ENCODE measurements around the gene GRAMD1B.

The GRAMD1B gene

GRCh38 chr11:123531325-123531724 is 101.3 kb downstream of the GRAMD1B start:
- DNase-seq: no peak

GRCh38 chr11:123532131-123532530 is 102.1 kb downstream of the GRAMD1B start:
- DNase-seq: no peak

- DNase-seq: no peak
These were observed 105.3 kb downstream of the GRAMD1B start for GRCh38 chr11:123535401-123535800.

- peak in 2 of 58 donors; percentile 12 to 27 for DNase-seq
These were observed 106.8 kb downstream of the GRAMD1B start for GRCh38 chr11:123536690-123537437.

- no peak for DNase-seq
These were observed 107.7 kb downstream of the GRAMD1B start for GRCh38 chr11:123537726-123538125.

GRCh38 chr11:123543797-123544196 is 113.7 kb downstream of the GRAMD1B start:
- DNase-seq: peak in 1 of 58 donors; percentile 21

- DNase-seq: peak in 36 of 58 donors; percentile 29 to 84 (median 49)
These were observed 114.7 kb downstream of the GRAMD1B start for GRCh38 chr11:123544631-123545375.

GRCh38 chr11:123545726-123546270 is 115.7 kb downstream of the GRAMD1B start:
- DNase-seq: no peak

GRCh38 chr11:123546515-123546914 is 116.4 kb downstream of the GRAMD1B start:
- DNase-seq: no peak

- DNase-seq: no peak
These were observed 117.1 kb downstream of the GRAMD1B start for GRCh38 chr11:123547180-123547579.

GRCh38 chr11:123548774-123549173 is 118.7 kb downstream of the GRAMD1B start:
- DNase-seq: peak in 5 of 58 donors; percentile 12 to 53 (median 29)

GRCh38 chr11:123549926-123550917 is 120.2 kb downstream of the GRAMD1B start:
- DNase-seq: no peak

GRCh38 chr11:123551079-123551478 is 121.0 kb downstream of the GRAMD1B start:
- DNase-seq: no peak

- no peak for DNase-seq
These were observed 126.6 kb downstream of the GRAMD1B start for GRCh38 chr11:123556633-123557032.

GRCh38 chr11:123558536-123559315 is 128.7 kb downstream of the GRAMD1B start:
- no peak for DNase-seq

GRCh38 chr11:123559523-123559955 is 129.5 kb downstream of the GRAMD1B start:
- DNase-seq: peak in 1 of 58 donors; percentile 65

GRCh38 chr11:123560006-123560405 is 129.9 kb downstream of the GRAMD1B start:
- DNase-seq: peak in 55 of 58 donors; percentile 40 to 92 (median 72)

GRCh38 chr11:123561431-123561800 is 131.3 kb downstream of the GRAMD1B start:
- DNase-seq: peak in 36 of 58 donors; percentile 24 to 91 (median 66)

- peak in 11 of 58 donors; percentile 9 to 59 (median 44) for DNase-seq
These were observed 132.1 kb downstream of the GRAMD1B start for GRCh38 chr11:123562158-123562557.

- DNase-seq: no peak
These were observed 132.8 kb downstream of the GRAMD1B start for GRCh38 chr11:123562829-123563228.

All from anterior cingulate cortex (tissue), 58 donors.